Measurements from ENCODE around the gene CDK5R1. TPM values are rescaled to one million over a fixed set of nuclear protein-coding genes. Genes with fewer than 3 reads are reported as not detected.

The CDK5R1 gene
- polyA plus RNA-seq, 6 donors from 2014 or later, result 2.7 to 11.5 (median 4.2) TPM

- peak overlapping the region in 5 of 8 donors; percentile 20 to 71 (median 40) for H3K4me3 Mint-ChIP-seq
- H3K27me3 Mint-ChIP-seq, result no peaks in the 10 kb centered on the region
- H3K27ac Mint-ChIP-seq, result peak overlapping the region; percentile 66 to 99 (median 98)
- H3K36me3 Mint-ChIP-seq, result no peaks in the 10 kb centered on the region
- peaks cover 41 to 61% (median 50%) of the 10 kb centered on the region in 3 donors for H3K4me1 Mint-ChIP-seq
- H3K9me3 Mint-ChIP-seq, result no peaks in the 10 kb centered on the region
- ATAC-seq (ENCODE audit: low read depth in 2 of 2) (no peak), DNase-seq (no peak)
Observed at GRCh38 chr17:32502013-32502412, 15.2 kb downstream of the CDK5R1 start.

DNA sequence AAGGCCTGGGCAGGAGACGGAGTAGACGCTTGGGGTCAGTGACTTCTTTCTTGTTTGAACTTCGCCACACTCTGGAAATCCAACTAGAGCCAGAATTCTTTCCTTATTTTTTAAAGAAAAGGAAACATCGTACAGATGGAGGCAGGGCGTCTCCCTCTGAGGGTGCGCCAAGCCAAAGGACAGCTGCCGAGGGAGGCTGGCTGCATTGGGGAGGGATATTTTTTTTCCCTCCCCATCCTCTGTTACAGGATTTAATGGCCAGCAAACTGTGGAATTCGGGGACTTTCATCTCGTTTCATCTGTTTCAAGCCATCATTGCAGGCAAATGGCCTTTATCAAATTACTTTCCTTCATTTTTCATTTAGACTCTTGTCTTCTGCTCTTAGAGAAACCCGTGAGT lies 15.9 kb downstream of the CDK5R1 start:
- H3K9me3 Mint-ChIP-seq, result no peaks in the 10 kb centered on the region
- no peaks in the 10 kb centered on the region for H3K27me3 Mint-ChIP-seq
- ATAC-seq (ENCODE audit: low read depth in 2 of 2), result no peak
- peak overlapping the region in 6 of 8 donors; percentile 22 to 83 (median 66) for H3K4me3 Mint-ChIP-seq
- peak overlapping the region in 5 of 6 donors; percentile 97 to 99 (median 98) for H3K27ac Mint-ChIP-seq
- DNase-seq, result no peak
- H3K4me1 Mint-ChIP-seq, result peaks cover 40 to 60% (median 48%) of the 10 kb centered on the region in 3 donors
- H3K36me3 Mint-ChIP-seq, result no peaks in the 10 kb centered on the region

- ATAC-seq (ENCODE audit: low read depth in 2 of 2), result peak; percentile 92 to 95
Observed at GRCh38 chr17:32503251-32504165, 16.7 kb downstream of the CDK5R1 start.

DNA sequence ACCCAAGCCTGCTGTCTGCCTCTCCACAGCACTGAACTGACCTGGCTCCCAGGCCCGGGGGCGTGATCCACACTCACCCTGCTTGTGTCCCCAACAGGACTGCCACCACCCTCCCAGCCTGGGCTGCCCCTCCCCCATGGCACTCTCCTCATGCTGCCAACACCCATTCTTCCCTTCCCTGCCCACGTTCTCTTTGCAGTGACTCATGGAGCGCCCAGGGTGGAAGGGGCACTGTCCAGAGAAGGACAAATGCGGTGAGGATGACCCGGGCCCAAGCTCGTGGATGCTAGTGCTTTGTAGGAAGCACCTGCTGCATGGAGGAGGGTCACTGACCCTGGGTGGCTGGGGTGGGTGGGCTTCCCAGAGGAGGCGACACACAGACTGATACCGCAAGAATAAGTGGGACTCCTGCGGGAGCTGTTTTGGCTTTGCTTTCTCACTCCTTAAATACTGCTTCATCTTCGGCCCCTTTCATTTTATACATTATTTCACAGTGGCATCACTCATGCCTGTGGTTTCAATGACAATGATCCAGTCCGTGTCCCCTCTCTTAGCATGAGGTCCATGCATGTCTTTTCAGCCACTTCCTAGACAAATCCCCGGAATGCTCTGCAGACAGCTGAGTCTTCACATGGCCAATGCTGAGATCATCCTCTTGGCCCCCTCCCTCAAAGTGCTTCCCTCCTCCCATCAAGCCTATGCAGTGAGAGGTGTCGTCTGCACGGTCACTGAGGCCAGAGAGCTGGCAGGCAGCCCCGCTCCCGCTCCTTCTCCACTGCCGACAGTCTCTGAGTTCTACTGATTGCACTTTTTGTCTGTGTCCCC lies 17.6 kb downstream of the CDK5R1 start:
- H3K4me1 Mint-ChIP-seq, result peaks cover 43 to 66% (median 55%) of the 10 kb centered on the region in 3 donors
- H3K36me3 Mint-ChIP-seq, result no peaks in the 10 kb centered on the region
- no peak for DNase-seq
- ATAC-seq (ENCODE audit: low read depth in 2 of 2), result no peak
- no peaks in the 10 kb centered on the region for H3K9me3 Mint-ChIP-seq
- H3K27ac Mint-ChIP-seq, result peak overlapping the region; percentile 97 to 99 (median 98)
- H3K27me3 Mint-ChIP-seq, result no peaks in the 10 kb centered on the region
- peak overlapping the region; percentile 59 to 85 (median 74) for H3K4me3 Mint-ChIP-seq

More at GRCh38 chr17:32503251-32504165, 16.7 kb downstream of the CDK5R1 start:
- Mint-ChIP-seq H3K27ac (peak overlapping the region; percentile 97 to 99 (median 98)), H3K4me3 (peak overlapping the region; percentile 46 to 85 (median 74)), H3K36me3 (no peaks in the 10 kb centered on the region), H3K9me3 (no peaks in the 10 kb centered on the region), H3K27me3 (no peaks in the 10 kb centered on the region), H3K4me1 (peaks cover 39 to 58% (median 49%) of the 10 kb centered on the region in 3 donors)
- peak; percentile 84 for DNase-seq

DNA sequence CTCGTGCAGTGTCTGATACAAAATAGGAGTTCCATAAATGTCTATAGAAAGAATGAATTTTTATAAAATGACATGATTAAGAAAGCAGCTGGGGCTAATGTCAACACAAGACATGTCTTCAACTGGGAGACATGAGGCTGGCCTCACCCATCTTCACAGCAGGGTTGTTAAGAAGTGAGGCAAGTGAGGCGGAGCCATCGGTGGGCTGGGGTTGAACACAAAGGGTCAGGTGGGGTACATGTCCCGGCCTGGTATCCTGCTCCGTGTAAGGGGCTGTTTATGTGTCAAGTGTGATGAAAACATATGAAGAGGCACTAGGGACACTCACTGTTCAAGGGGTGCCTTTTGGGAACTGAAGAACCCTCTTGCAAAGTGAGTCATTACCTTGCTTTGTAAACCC lies 22.1 kb downstream of the CDK5R1 start:
- H3K27me3 Mint-ChIP-seq, result no peaks in the 10 kb centered on the region
- H3K4me1 Mint-ChIP-seq, result peaks cover 37 to 54% (median 45%) of the 10 kb centered on the region in 3 donors
- DNase-seq (no peak), ATAC-seq (ENCODE audit: low read depth in 2 of 2) (no peak)
- H3K27ac Mint-ChIP-seq, result peak overlapping the region in 3 of 6 donors; percentile 38 to 74 (median 71)
- no peaks in the 10 kb centered on the region for H3K9me3 Mint-ChIP-seq
- H3K4me3 Mint-ChIP-seq, result no peak overlapping the region
- no peaks in the 10 kb centered on the region for H3K36me3 Mint-ChIP-seq

GRCh38 chr17:32510466-32510865 lies 23.7 kb downstream of the CDK5R1 start:
- no peak overlapping the region for H3K4me3 Mint-ChIP-seq
- no peaks in the 10 kb centered on the region for H3K36me3 Mint-ChIP-seq
- DNase-seq (no peak), ATAC-seq (ENCODE audit: low read depth in 2 of 2) (no peak)
- H3K27me3 Mint-ChIP-seq, result no peaks in the 10 kb centered on the region
- H3K27ac Mint-ChIP-seq, result peak overlapping the region in 1 of 6 donors; percentile 64
- no peaks in the 10 kb centered on the region for H3K9me3 Mint-ChIP-seq
- peaks cover 23 to 51% (median 34%) of the 10 kb centered on the region in 3 donors for H3K4me1 Mint-ChIP-seq

DNA sequence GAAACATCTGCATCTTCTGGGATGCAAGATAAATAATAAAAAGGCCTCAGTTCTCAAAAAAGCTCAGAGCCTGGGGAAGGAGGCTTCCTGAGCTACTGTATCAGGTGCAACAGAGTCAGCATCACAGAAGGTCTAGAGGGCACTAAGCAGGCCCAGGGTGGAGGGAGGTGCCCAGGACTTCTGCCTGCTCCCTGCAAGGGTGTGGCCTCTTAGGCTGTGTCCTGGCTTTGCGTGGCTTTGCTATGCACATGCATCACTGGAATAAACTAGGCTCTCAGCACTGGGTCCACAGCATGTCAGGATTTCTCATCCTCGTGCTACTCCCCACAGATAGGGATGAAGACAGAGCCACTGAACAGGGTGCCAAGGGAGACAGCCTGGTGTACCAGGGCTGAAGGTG lies 25.5 kb downstream of the CDK5R1 start:
- Mint-ChIP-seq H3K4me3 (no peak overlapping the region), H3K36me3 (no peaks in the 10 kb centered on the region), H3K27ac (no peak overlapping the region), H3K27me3 (no peaks in the 10 kb centered on the region), H3K9me3 (no peaks in the 10 kb centered on the region), H3K4me1 (peaks cover 29 to 61% (median 44%) of the 10 kb centered on the region in 3 donors)
- no peak for DNase-seq
- ATAC-seq (ENCODE audit: low read depth in 2 of 2), result no peak

DNA sequence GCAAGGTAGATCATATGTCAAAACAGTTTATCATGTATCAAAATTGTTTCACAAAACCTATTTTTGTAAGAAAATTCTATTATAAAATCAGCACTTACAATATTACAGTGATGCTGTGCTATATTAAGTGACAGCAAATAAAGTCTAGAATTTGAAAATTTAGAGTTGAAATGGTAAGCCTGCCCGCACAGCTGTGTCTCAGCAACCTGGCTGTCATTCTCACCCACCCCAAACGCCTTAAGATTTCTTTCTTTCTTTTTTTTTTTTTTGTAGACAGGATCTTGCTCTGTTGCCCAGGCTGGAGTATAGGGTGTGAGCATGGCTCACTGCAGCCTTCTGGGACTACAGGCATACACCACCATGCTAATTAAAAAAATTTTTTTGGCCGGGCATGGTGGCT lies 26.8 kb downstream of the CDK5R1 start:
- Mint-ChIP-seq H3K36me3 (no peaks in the 10 kb centered on the region), H3K27ac (peak overlapping the region in 1 of 6 donors; percentile 88), H3K4me3 (no peak overlapping the region), H3K9me3 (no peaks in the 10 kb centered on the region), H3K4me1 (peaks cover 35 to 68% (median 51%) of the 10 kb centered on the region in 3 donors), H3K27me3 (no peaks in the 10 kb centered on the region)
- DNase-seq (no peak), ATAC-seq (ENCODE audit: low read depth in 2 of 2) (no peak)

DNA sequence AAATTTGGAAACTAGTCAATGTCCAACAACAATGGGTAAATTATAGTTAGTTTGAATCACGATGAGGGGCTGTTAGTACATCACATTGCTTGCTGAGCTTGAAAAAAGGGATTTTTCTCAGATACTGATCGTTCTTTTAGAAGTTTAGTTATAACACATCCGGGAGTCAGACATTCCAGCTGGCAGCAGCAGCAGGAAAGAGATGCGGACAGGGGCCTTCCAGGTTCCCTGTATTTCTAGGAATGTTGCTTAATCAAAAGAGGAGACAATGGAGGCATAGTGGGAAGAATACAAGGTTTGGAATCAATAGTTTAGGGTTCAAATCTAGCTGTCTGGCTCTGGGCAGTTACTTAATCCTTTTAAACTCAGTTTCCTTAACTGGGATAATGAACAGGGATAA lies 27.8 kb downstream of the CDK5R1 start:
- ATAC-seq (ENCODE audit: low read depth in 2 of 2), result no peak
- H3K36me3 Mint-ChIP-seq, result no peaks in the 10 kb centered on the region
- no peak overlapping the region for H3K4me3 Mint-ChIP-seq
- H3K27me3 Mint-ChIP-seq, result no peaks in the 10 kb centered on the region
- DNase-seq, result no peak
- no peaks in the 10 kb centered on the region for H3K9me3 Mint-ChIP-seq
- peaks cover 39 to 66% (median 55%) of the 10 kb centered on the region in 3 donors for H3K4me1 Mint-ChIP-seq
- peak overlapping the region in 2 of 6 donors; percentile 30 to 47 for H3K27ac Mint-ChIP-seq

DNA sequence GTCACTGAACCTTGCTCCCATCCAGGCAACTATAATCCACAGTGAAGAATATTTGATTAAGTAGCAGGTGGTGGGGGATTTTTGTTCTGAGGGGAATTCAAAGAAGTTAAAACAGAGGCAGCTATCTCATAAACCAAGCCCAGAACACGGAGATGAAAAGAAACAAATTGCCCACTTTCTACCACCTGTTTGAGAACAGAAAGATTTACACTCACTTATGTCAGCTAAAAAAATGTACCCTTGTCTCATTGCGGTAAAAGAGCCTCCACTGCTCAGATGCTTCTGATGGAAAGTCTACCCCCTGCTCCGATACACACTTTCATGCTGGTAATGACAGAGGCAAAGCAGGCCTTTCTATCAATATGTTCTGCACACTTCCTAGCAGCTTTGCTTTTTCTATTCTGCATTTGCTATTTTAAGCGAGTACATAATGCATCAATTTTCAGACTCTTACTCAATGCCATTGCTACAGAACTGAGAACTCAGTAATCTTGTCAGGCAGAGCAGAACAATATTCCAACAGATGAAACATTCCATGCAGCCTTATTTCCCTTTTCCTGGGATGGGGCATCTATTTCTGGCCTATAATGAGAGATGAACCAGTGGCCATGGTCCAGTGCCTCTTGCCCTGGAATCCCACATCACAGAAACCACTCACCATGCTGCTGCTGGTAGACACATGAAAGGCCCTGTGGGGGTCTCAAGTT lies 29.0 kb downstream of the CDK5R1 start:
- no peaks in the 10 kb centered on the region for H3K9me3 Mint-ChIP-seq
- no peaks in the 10 kb centered on the region for H3K36me3 Mint-ChIP-seq
- H3K27ac Mint-ChIP-seq, result peak overlapping the region in 4 of 6 donors; percentile 12 to 80 (median 79)
- no peak for DNase-seq
- peak overlapping the region in 4 of 8 donors; percentile 0 to 47 (median 20) for H3K4me3 Mint-ChIP-seq
- peak; percentile 16 to 40 for ATAC-seq (ENCODE audit: low read depth in 2 of 2)
- H3K27me3 Mint-ChIP-seq, result no peaks in the 10 kb centered on the region
- peaks cover 50 to 78% (median 67%) of the 10 kb centered on the region in 3 donors for H3K4me1 Mint-ChIP-seq

DNA sequence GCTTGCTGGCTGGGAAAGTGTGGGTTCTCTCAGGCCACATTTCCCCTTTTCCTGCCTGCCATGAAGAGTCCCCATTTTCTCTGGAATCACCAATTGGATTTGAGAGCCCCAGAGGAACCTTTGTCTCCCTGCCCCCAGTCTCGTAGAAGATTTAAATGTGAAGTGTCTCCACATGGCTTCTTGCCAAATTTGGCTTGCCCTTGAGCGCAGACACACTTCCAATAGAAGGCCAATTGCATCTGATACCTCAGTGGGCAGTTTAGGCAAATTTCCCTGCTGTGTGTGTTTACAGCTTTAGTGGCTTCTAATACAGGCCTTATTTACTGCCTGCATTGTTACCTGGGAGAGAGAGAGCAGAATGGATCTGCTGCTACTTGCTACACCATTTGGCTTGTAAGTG lies 29.7 kb downstream of the CDK5R1 start:
- peaks cover 48 to 79% (median 66%) of the 10 kb centered on the region in 3 donors for H3K4me1 Mint-ChIP-seq
- H3K9me3 Mint-ChIP-seq, result no peaks in the 10 kb centered on the region
- no peak for ATAC-seq (ENCODE audit: low read depth in 2 of 2)

GRCh38 chr17:32516940-32517701 lies 30.3 kb downstream of the CDK5R1 start:
- peaks cover 44 to 76% (median 63%) of the 10 kb centered on the region in 3 donors for H3K4me1 Mint-ChIP-seq
- DNase-seq, result no peak
- H3K9me3 Mint-ChIP-seq, result no peaks in the 10 kb centered on the region
- ATAC-seq (ENCODE audit: low read depth in 2 of 2), result peak in 1 of 2 donors; percentile 27
- no peaks in the 10 kb centered on the region for H3K27me3 Mint-ChIP-seq
- peak overlapping the region in 5 of 8 donors; percentile 12 to 70 (median 55) for H3K4me3 Mint-ChIP-seq
- H3K27ac Mint-ChIP-seq, result peak overlapping the region in 3 of 6 donors; percentile 65 to 90 (median 76)
- H3K36me3 Mint-ChIP-seq, result no peaks in the 10 kb centered on the region

More for the DNA sequence above, 29.7 kb downstream of the CDK5R1 start:
- Mint-ChIP-seq H3K27me3 (no peaks in the 10 kb centered on the region), H3K4me3 (peak overlapping the region in 2 of 8 donors; percentile 32 to 55), H3K36me3 (no peaks in the 10 kb centered on the region), H3K27ac (peak overlapping the region in 3 of 6 donors; percentile 12 to 76 (median 76))
- DNase-seq, result no peak

Measured in naive B cell (primary cell).